Progenitor cell of endocrine pancreas (in vitro differentiated cells): ENCODE results near the gene ABLIM2. TPM values are rescaled to one million over a fixed set of nuclear protein-coding genes. Genes with fewer than 3 reads are reported as not detected.

Source experiments
- DNase-seq: peaks from one replicate; pipeline ENCODE4 v3.0.0; 2021; ENCODE audit warnings: low spot score; ENCODE audit not compliant: unreplicated experiment
- H3K27ac Mint-ChIP-seq: 2 replicates; pipeline ENCODE4 v1.8.0; 2021; ENCODE audit warnings: mild to moderate bottlenecking, moderate library complexity, mixed read lengths
- H3K27me3 Mint-ChIP-seq: 2 replicates; pipeline ENCODE4 v1.8.0; 2021; ENCODE audit warnings: mixed read lengths
- H3K36me3 Mint-ChIP-seq: 2 replicates; pipeline ENCODE4 v1.8.0; 2022; ENCODE audit warnings: mixed read lengths; ENCODE audit not compliant: insufficient read depth
- H3K4me1 Mint-ChIP-seq: 2 replicates; pipeline ENCODE4 v1.8.0; 2021; ENCODE audit warnings: low read depth, mixed read lengths
- H3K4me3 Mint-ChIP-seq: 2 replicates; pipeline ENCODE4 v1.8.0; 2021; ENCODE audit warnings: low read depth, mild to moderate bottlenecking, moderate library complexity, mixed read lengths
- H3K9me3 Mint-ChIP-seq: 2 replicates; pipeline ENCODE4 v1.8.0; 2021; ENCODE audit warnings: low read depth, mixed read lengths
- total RNA-seq: library from RNA; stranded (reverse); gene quantifications from 2 replicates; pipeline ENCODE4 v1.2.1, GENCODE V29; 2021
- TF ChIP-seq, protein P1 (sequence below): fragments of 200-600 bp; sonication (generic); IDR thresholded peaks from one replicate; pipeline ENCODE4 v1.5.0; 2021; ENCODE audit warnings: antibody characterized with exemption, mild to moderate bottlenecking; ENCODE audit not compliant: unreplicated experiment

ABLIM2 gene
- total RNA-seq, 1 donor from 2014 or later = 5.7 TPM

DNA sequence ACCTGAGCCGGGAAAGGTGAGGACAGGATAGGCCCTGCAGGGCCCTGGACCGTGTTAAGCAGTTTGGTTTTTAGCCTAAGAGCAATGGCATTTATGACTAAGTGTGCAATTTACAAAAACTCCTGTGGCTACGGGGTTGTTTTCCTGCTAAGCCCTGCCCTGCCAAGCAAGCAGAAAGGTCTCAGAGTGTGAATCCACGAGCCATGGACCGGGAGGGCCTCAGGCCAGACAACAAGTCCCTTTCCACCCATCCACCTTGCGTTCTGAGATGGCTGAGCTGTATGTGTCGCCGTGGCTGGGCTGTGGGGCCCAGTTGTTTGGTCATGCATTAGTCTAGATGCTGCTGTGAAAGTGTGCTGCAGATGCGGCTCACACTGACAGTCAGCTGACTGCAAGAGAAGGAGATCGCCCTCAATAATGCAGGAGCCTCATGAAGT is 185.1 kb downstream of the ABLIM2 start:
- Mint-ChIP-seq H3K36me3 (no peaks in the 10 kb centered on the region), H3K4me1 (peaks cover 30% of the 10 kb centered on the region)

DNA sequence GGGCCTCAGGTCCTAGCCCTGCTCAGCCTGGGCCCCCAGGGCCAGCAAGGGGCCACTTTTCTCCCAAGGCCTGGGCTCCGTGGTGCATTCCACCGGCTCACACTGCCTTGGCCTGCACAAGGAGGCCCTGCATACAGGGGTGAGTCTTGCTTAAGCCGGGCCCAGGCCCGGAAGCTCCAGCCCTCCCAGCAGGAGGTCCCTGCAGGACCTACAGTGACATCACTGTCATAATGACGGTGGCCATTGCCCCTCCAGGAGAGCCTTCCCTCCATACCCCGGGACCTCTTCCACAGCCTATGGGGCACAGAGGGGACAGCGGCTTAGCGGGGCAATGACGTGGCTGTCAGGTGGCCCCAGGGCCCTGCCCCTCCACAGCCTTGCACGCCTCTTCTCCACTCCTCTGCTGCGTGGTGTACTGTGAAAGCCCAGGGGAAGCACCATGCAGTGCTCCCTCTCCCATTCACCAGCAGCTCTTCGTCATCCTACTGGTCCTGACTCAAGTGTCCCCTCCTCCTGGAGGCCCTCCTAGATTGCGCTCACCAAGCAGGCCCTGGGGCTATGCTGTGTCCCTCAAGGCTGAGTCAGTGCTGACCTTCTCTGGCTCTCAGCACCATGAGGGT is 186.6 kb downstream of the ABLIM2 start:
- no peak for DNase-seq
- Mint-ChIP-seq H3K9me3 (no peaks in the 10 kb centered on the region), H3K27me3 (no peaks in the 10 kb centered on the region), H3K4me3 (no peak overlapping the region), H3K4me1 (peaks cover 24% of the 10 kb centered on the region), H3K36me3 (no peaks in the 10 kb centered on the region), H3K27ac (peak overlapping the region; percentile 95)
- TF ChIP-seq, protein P1, sequence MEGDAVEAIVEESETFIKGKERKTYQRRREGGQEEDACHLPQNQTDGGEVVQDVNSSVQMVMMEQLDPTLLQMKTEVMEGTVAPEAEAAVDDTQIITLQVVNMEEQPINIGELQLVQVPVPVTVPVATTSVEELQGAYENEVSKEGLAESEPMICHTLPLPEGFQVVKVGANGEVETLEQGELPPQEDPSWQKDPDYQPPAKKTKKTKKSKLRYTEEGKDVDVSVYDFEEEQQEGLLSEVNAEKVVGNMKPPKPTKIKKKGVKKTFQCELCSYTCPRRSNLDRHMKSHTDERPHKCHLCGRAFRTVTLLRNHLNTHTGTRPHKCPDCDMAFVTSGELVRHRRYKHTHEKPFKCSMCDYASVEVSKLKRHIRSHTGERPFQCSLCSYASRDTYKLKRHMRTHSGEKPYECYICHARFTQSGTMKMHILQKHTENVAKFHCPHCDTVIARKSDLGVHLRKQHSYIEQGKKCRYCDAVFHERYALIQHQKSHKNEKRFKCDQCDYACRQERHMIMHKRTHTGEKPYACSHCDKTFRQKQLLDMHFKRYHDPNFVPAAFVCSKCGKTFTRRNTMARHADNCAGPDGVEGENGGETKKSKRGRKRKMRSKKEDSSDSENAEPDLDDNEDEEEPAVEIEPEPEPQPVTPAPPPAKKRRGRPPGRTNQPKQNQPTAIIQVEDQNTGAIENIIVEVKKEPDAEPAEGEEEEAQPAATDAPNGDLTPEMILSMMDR = no peak

More for the DNA sequence above, 185.1 kb downstream of the ABLIM2 start:
- Mint-ChIP-seq H3K4me3 (no peak overlapping the region), H3K27ac (peak overlapping the region; percentile 62), H3K9me3 (no peaks in the 10 kb centered on the region), H3K27me3 (no peaks in the 10 kb centered on the region)
- DNase-seq = no peak
- TF ChIP-seq, protein P1 = no peak

DNA sequence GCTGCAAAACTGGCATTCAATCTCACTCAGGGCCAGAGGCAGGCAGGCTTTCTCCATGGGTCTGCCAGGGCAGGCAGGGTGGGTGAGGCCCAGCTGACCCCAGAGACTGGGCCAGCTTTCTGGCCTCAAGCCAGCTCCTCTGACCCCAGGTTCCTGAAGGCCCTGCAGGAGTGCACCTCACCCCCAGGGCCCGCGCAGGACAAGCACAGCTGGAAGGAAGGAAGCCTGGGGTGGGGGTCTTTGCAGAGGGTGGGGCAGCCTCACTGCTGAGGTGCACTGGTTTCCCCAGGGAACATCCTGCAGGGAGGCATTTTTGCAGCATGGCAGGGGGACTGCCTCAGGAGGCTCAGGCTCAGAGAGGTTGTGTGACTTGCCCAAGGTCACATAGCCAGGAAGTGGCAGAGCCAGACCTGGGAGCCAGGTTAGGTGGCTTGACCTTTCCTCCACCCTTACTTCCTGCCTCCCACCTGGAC is 187.4 kb downstream of the ABLIM2 start:
- H3K4me1 Mint-ChIP-seq = peaks cover 24% of the 10 kb centered on the region
- H3K27ac Mint-ChIP-seq = peak overlapping the region; percentile 45
- H3K36me3 Mint-ChIP-seq = no peaks in the 10 kb centered on the region
- H3K4me3 Mint-ChIP-seq = no peak overlapping the region
- H3K27me3 Mint-ChIP-seq = no peaks in the 10 kb centered on the region
- H3K9me3 Mint-ChIP-seq = no peaks in the 10 kb centered on the region
- TF ChIP-seq, protein P1 = no peak
- DNase-seq = no peak

DNA sequence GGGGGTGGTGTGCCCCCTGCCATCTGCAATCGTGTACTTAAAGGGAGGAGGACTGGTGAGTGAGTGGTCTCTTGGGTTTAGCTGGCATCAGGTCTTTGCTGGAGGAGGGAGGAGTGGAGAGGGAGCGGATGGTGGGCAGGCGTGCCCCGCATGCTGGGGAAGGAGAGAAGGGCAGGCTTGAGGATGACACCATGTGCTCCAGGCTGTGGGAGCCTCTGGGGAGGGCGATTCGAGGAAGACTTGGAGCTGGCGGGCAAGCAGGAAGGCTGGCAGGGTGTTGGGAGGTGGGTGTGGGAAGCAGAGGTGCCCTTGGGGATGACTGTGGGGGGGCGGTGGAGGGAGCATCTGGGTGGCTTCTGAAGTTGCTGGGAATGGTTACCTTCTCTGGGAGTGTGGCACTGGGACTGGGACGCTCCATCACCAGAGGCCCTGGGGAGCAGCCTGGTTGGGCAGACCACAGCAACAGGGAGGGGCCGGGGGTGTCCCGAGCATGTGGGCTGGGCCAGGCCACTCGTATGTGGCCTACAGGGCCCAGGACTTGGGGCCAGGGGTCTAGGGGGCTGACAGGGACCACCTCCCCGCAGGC is 188.2 kb downstream of the ABLIM2 start:
- no peaks in the 10 kb centered on the region for H3K9me3 Mint-ChIP-seq
- H3K4me1 Mint-ChIP-seq = peaks cover 24% of the 10 kb centered on the region
- TF ChIP-seq, protein P1 = no peak
- peak overlapping the region; percentile 62 for H3K4me3 Mint-ChIP-seq
- H3K27me3 Mint-ChIP-seq = peaks cover 3% of the 10 kb centered on the region
- peak overlapping the region; percentile 94 for H3K27ac Mint-ChIP-seq
- no peak for DNase-seq
- H3K36me3 Mint-ChIP-seq = no peaks in the 10 kb centered on the region

DNA sequence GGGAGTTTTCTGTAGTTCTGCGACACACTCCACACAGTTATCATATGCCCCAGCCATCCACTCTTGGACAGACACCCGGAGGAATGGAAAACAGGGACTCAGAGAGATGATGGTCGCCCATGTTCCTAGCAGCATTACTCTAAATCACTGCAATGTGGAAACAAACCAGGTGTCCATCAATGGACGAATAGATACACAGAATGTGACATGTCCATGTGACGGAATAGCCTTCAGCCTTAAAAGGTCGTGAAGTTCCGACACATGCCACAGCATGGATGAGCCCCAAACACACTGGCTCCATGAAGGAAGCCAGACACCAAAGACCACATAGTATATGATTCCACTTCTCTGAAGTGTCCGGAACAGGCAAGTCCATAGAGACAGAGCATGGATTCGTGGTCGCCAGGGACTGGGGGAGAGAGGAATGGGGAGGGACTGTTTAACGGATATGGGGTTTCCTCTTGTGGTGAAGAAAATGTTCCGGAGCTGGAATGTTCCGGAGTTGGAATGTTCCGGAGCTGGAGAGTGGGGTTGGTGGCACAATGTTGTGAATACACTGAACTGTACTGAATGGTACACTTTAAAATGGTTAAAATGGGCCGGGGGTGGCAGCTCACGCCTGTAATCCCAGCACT is 190.2 kb downstream of the ABLIM2 start:
- DNase-seq = no peak
- peaks cover 3% of the 10 kb centered on the region for H3K27me3 Mint-ChIP-seq
- H3K9me3 Mint-ChIP-seq = no peaks in the 10 kb centered on the region
- TF ChIP-seq, protein P1 = no peak
- H3K4me1 Mint-ChIP-seq = peaks cover 24% of the 10 kb centered on the region
- no peak overlapping the region for H3K27ac Mint-ChIP-seq
- H3K4me3 Mint-ChIP-seq = no peak overlapping the region
- no peaks in the 10 kb centered on the region for H3K36me3 Mint-ChIP-seq
